ENCODE results near the gene PHLDA1. TPM values are rescaled to one million over a fixed set of nuclear protein-coding genes. Genes with fewer than 3 reads are reported as not detected.
"Not testable (repeated sequence)": the region's sequence is repeated elsewhere in the genome, so short reads cannot be mapped to it uniquely, and the experiment has no call there.

PHLDA1 gene
- total RNA-seq, 2 donors from 2014 or later = 8.8 to 11.8 TPM

- H3K9me3 ChIP-seq = no peaks in the 10 kb centered on the region
- WGBS = 44% methylated on average over 5 of the region's 5 CpGs
- H3K27ac ChIP-seq = no peak overlapping the region
- no peak for DNase-seq (ENCODE audit: low spot score)
- H3K27me3 ChIP-seq (replicated peaks; ENCODE audit: insufficient read depth) = no peaks in the 10 kb centered on the region
- no peaks in the 10 kb centered on the region for H3K36me3 ChIP-seq
- H3K4me3 ChIP-seq = no peak overlapping the region
- no peaks in the 10 kb centered on the region for H3K4me1 ChIP-seq (replicated peaks)
- intact Hi-C loops (cut with DNase I) = no loop called here
- TF ChIP-seq POLR2AphosphoS5 (IDR thresholded peaks at IDR 0.05) (no peak), POLR2A (IDR thresholded peaks at IDR 0.05) (no peak)
Measured at GRCh38 chr12:75985566-75985965, 46.0 kb downstream of the PHLDA1 start.

DNA sequence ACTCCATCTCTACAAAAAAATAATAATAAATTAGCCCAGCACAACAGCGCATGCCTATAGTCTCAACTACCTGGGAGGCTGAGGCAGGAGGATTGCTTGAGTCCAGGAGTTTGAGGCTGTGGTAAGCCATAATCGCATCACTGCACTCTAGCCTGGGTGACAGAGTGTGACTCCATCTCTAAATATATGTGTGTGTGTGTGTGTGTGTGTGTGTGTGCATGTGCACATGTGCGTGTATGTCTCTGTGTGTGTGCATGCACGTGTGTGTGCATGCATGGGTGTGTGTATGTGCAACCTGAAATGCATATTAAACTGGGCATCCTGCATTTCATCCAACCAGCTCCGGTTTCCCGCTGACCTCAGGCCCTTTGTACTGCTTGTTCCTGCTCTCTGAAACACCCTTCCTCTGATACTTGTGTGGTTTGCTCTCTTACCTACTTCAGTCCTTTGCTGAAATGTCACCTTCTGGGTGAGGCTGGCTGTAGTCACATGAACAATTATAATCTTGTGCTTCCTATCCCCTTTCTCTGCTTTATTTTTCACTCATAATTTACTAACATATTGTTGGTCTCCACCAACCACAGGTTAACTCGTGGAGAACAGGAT, 46.9 kb downstream of the PHLDA1 start:
- Histone ChIP-seq H3K27ac (no peak overlapping the region), H3K4me3 (no peak overlapping the region), H3K9me3 (no peaks in the 10 kb centered on the region), H3K4me1 (replicated peaks) (no peaks in the 10 kb centered on the region), H3K36me3 (no peaks in the 10 kb centered on the region), H3K27me3 (replicated peaks; ENCODE audit: insufficient read depth) (no peaks in the 10 kb centered on the region)
- no peak for DNase-seq (ENCODE audit: low spot score)
- TF ChIP-seq, protein P1, sequence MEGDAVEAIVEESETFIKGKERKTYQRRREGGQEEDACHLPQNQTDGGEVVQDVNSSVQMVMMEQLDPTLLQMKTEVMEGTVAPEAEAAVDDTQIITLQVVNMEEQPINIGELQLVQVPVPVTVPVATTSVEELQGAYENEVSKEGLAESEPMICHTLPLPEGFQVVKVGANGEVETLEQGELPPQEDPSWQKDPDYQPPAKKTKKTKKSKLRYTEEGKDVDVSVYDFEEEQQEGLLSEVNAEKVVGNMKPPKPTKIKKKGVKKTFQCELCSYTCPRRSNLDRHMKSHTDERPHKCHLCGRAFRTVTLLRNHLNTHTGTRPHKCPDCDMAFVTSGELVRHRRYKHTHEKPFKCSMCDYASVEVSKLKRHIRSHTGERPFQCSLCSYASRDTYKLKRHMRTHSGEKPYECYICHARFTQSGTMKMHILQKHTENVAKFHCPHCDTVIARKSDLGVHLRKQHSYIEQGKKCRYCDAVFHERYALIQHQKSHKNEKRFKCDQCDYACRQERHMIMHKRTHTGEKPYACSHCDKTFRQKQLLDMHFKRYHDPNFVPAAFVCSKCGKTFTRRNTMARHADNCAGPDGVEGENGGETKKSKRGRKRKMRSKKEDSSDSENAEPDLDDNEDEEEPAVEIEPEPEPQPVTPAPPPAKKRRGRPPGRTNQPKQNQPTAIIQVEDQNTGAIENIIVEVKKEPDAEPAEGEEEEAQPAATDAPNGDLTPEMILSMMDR (IDR thresholded peaks at IDR 0.05) = no peak
- TF ChIP-seq POLR2A (IDR thresholded peaks at IDR 0.05) = no peak
- no peak for TF ChIP-seq POLR2AphosphoS5 (IDR thresholded peaks at IDR 0.05)
- intact Hi-C loops (cut with DNase I) = no loop called here
- WGBS = 90% methylated on average over 7 of the region's 7 CpGs

GRCh38 chr12:75983851-75984250, 47.7 kb downstream of the PHLDA1 start:
- WGBS = 93% methylated on average over 4 of the region's 4 CpGs
- H3K9me3 ChIP-seq; H3K27ac ChIP-seq; DNase-seq (ENCODE audit: low spot score); H3K4me3 ChIP-seq; H3K27me3 ChIP-seq (replicated peaks; ENCODE audit: insufficient read depth); H3K4me1 ChIP-seq (replicated peaks); H3K36me3 ChIP-seq; intact Hi-C loops (cut with DNase I): not testable (repeated sequence)

DNA sequence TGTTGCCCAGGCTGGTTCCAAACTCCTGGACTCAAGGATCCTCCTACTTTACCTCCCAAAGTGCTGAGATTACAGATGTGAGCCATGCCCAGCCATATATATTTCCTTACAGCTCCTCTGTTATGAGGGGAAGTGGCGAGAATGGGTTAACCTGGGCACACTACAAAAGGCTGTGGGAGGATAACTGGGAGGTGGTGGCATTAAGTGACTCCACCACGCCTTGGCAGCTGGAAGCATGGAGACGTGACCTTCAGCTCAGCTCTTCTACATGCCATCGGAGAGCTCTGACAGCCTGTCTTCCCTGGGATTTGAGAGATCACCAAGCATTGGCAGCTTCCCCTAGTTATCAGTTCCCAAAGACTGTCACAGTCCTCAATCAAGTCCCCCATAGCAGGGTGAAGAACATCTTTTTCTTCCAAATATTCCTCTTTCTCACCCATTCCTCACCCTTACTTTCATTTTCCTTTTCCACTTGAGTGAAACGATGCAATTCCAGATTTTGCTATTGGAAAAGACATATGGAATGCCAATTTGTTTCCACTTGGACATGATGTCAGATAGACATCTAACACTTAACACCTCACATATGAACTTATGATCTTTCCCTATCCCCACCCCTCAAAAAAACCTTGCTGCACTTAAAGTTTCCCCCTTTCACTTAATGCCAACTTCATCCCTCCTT, 48.5 kb downstream of the PHLDA1 start:
- TF ChIP-seq, protein P1 (IDR thresholded peaks at IDR 0.05) = no peak
- no peak for TF ChIP-seq POLR2AphosphoS5 (IDR thresholded peaks at IDR 0.05)
- no peaks in the 10 kb centered on the region for H3K9me3 ChIP-seq
- no peaks in the 10 kb centered on the region for H3K36me3 ChIP-seq
- no peak for DNase-seq (ENCODE audit: low spot score)
- no peak overlapping the region for H3K4me3 ChIP-seq
- WGBS = 81% methylated on average over 5 of the region's 5 CpGs
- no peaks in the 10 kb centered on the region for H3K27me3 ChIP-seq (replicated peaks; ENCODE audit: insufficient read depth)
- intact Hi-C loops (cut with DNase I) = no loop called here
- H3K27ac ChIP-seq = no peak overlapping the region
- no peaks in the 10 kb centered on the region for H3K4me1 ChIP-seq (replicated peaks)

- Histone ChIP-seq H3K27ac (no peak overlapping the region), H3K9me3 (no peaks in the 10 kb centered on the region), H3K27me3 (replicated peaks; ENCODE audit: insufficient read depth) (no peaks in the 10 kb centered on the region), H3K4me1 (replicated peaks) (no peaks in the 10 kb centered on the region), H3K4me3 (no peak overlapping the region), H3K36me3 (no peaks in the 10 kb centered on the region)
- 21% methylated on average over 8 of the region's 8 CpGs for WGBS
- intact Hi-C loops (cut with DNase I) = no loop called here
- TF ChIP-seq, protein P1 (IDR thresholded peaks at IDR 0.05) = no peak
- TF ChIP-seq POLR2A (IDR thresholded peaks at IDR 0.05) = no peak
- TF ChIP-seq POLR2AphosphoS5 (IDR thresholded peaks at IDR 0.05) = no peak
- DNase-seq (ENCODE audit: low spot score) = no peak
Measured at GRCh38 chr12:75982169-75982564, 49.4 kb downstream of the PHLDA1 start.

All from prostate gland (tissue), 2 donors.